Fibroblast of skin of right biceps (primary cell): Measurements from ENCODE around the gene HOXB9.

Experiments used
- DNase-seq: peaks from one replicate; pipeline ENCODE4 v3.0.0-alpha.2; 2013

HOXB9 gene

GRCh38 chr17:48626245-48627117 lies at the start of gene HOXB9:
Gene HOXB9 (minus strand): TSS chr17:48626358. CDS start chr17:48626269, 89 bp downstream.
- peak; percentile 63 for DNase-seq

GRCh38 chr17:48672340-48672739 lies 46.2 kb upstream of the HOXB9 start:
- DNase-seq, result no peak

- peak; percentile 67 for DNase-seq
These were observed 45.6 kb upstream of the HOXB9 start for GRCh38 chr17:48671697-48672171.

- DNase-seq, result no peak
These were observed 37.2 kb upstream of the HOXB9 start for GRCh38 chr17:48663134-48663924.

GRCh38 chr17:48655913-48656312 lies 29.8 kb upstream of the HOXB9 start:
- DNase-seq, result no peak

GRCh38 chr17:48649741-48650140 lies 23.6 kb upstream of the HOXB9 start:
- no peak for DNase-seq

GRCh38 chr17:48647963-48648245 lies 21.7 kb upstream of the HOXB9 start:
- no peak for DNase-seq

GRCh38 chr17:48647103-48647962 lies 21.2 kb upstream of the HOXB9 start:
- DNase-seq, result no peak

- DNase-seq, result no peak
These were observed 20.3 kb upstream of the HOXB9 start for GRCh38 chr17:48646183-48647102.

- DNase-seq, result no peak
These were observed 19.6 kb upstream of the HOXB9 start for GRCh38 chr17:48645639-48646182.

- no peak for DNase-seq
These were observed 18.9 kb upstream of the HOXB9 start for GRCh38 chr17:48644910-48645557.

GRCh38 chr17:48644159-48644558 lies 18.0 kb upstream of the HOXB9 start:
- DNase-seq, result no peak

- DNase-seq, result no peak
These were observed 17.5 kb upstream of the HOXB9 start for GRCh38 chr17:48643697-48644012.

- DNase-seq, result no peak
These were observed 16.9 kb upstream of the HOXB9 start for GRCh38 chr17:48642843-48643696.

GRCh38 chr17:48642059-48642842 lies 16.1 kb upstream of the HOXB9 start:
- no peak for DNase-seq

- no peak for DNase-seq
These were observed 15.4 kb upstream of the HOXB9 start for GRCh38 chr17:48641541-48642058.

GRCh38 chr17:48640858-48641180 lies 14.7 kb upstream of the HOXB9 start:
- no peak for DNase-seq

- no peak for DNase-seq
These were observed 14.1 kb upstream of the HOXB9 start for GRCh38 chr17:48639982-48640857.
